Transverse colon (tissue), 3 donors: ENCODE measurements around the gene UVRAG.

Experiments used
- CTCF ChIP-seq, 5 experiments: fragments of 200-600 bp in 3 of 5; fragments of 450-650 bp in 2 of 5; sonication (generic) in 3 of 5; IDR thresholded peaks; 1 replicate in 2 of 5; 2 replicates in 3 of 5; pipeline ENCODE4 v1.5.1; 2016 to 2017; ENCODE audit warnings: antibody characterized with exemption in 5 of 5, inconsistent platforms in 3 of 5, mild to moderate bottlenecking in 2 of 5, moderate library complexity in 1 of 5
- POLR2A ChIP-seq: fragments of 450-650 bp; IDR thresholded peaks from one replicate; pipeline ENCODE4 v1.6.1; 2016; ENCODE audit warnings: antibody characterized with exemption, mild to moderate bottlenecking, moderate library complexity

- TF ChIP-seq CTCF (IDR thresholded peaks at IDR 0.05) = no peak
- TF ChIP-seq POLR2A = no peak
Measured at GRCh38 chr11:76105637-76106036, 290.6 kb downstream of the UVRAG start.
